Endothelial cell (in vitro differentiated cells): Measurements from ENCODE around the gene EIF4G1. TPM values are rescaled to one million over a fixed set of nuclear protein-coding genes. Genes with fewer than 3 reads are reported as not detected.

ENCODE experiments used
- DNase-seq: peaks from one replicate; pipeline ENCODE4 v3.0.0; 2021; ENCODE audit warnings: low spot score
- H3K27ac Mint-ChIP-seq: one replicate; pipeline ENCODE4 v1.8.0; 2021; ENCODE audit warnings: mixed read lengths, inconsistent platforms; ENCODE audit not compliant: unreplicated experiment
- H3K27me3 Mint-ChIP-seq: one replicate; pipeline ENCODE4 v1.8.0; 2021; ENCODE audit warnings: mild to moderate bottlenecking, moderate library complexity, mixed read lengths, inconsistent platforms; ENCODE audit not compliant: unreplicated experiment
- H3K36me3 Mint-ChIP-seq: one replicate; pipeline ENCODE4 v1.8.0; 2021; ENCODE audit warnings: mild to moderate bottlenecking, low read depth, mixed read lengths, inconsistent platforms; ENCODE audit not compliant: unreplicated experiment
- H3K4me1 Mint-ChIP-seq: one replicate; pipeline ENCODE4 v1.8.0; 2021; ENCODE audit warnings: mild to moderate bottlenecking, mixed read lengths, inconsistent platforms; ENCODE audit not compliant: unreplicated experiment
- H3K4me3 Mint-ChIP-seq: one replicate; pipeline ENCODE4 v1.8.0; 2021; ENCODE audit warnings: mild to moderate bottlenecking, mixed read lengths, inconsistent platforms; ENCODE audit not compliant: unreplicated experiment
- H3K9me3 Mint-ChIP-seq: one replicate; pipeline ENCODE4 v1.8.0; 2021; ENCODE audit warnings: mixed read lengths, inconsistent platforms; ENCODE audit not compliant: unreplicated experiment
- CTCF ChIP-seq: fragments of 200-600 bp; sonication (generic); IDR thresholded peaks from one replicate; pipeline ENCODE4 v1.5.0; 2021; ENCODE audit warnings: antibody characterized with exemption; ENCODE audit not compliant: unreplicated experiment
- total RNA-seq: library from RNA; stranded (reverse); fragmentation: NEBNext Ultra II Directional; extraction: Animal tissue kit (Norgen Biotek cat#: 25700); gene quantifications from one replicate; pipeline ENCODE4 v1.2.1, GENCODE V29; 2021; ENCODE audit not compliant: unreplicated experiment

The EIF4G1 gene
- total RNA-seq, 1 donor from 2014 or later: 390 TPM

- Mint-ChIP-seq H3K9me3 (no peaks in the 10 kb centered on the region), H3K27ac (no peak overlapping the region), H3K4me3 (no peak overlapping the region), H3K27me3 (peaks cover 6% of the 10 kb centered on the region), H3K36me3 (peaks cover 5% of the 10 kb centered on the region), H3K4me1 (peaks cover 4% of the 10 kb centered on the region)
- DNase-seq: no peak
- TF ChIP-seq CTCF: no peak
Observed at GRCh38 chr3:184358124-184358767, 43.8 kb downstream of the EIF4G1 start.

- peaks cover 7% of the 10 kb centered on the region for H3K27me3 Mint-ChIP-seq
- peaks cover 7% of the 10 kb centered on the region for H3K4me1 Mint-ChIP-seq
- no peak overlapping the region for H3K27ac Mint-ChIP-seq
- no peak for DNase-seq
- H3K36me3 Mint-ChIP-seq: peaks cover 5% of the 10 kb centered on the region
- H3K4me3 Mint-ChIP-seq: no peak overlapping the region
- no peak for TF ChIP-seq CTCF
- no peaks in the 10 kb centered on the region for H3K9me3 Mint-ChIP-seq
Observed at GRCh38 chr3:184358921-184359350, 44.5 kb downstream of the EIF4G1 start.

GRCh38 chr3:184359610-184360009 is 45.2 kb downstream of the EIF4G1 start:
- Mint-ChIP-seq H3K4me3 (no peak overlapping the region), H3K27ac (no peak overlapping the region), H3K9me3 (no peaks in the 10 kb centered on the region), H3K4me1 (peaks cover 11% of the 10 kb centered on the region), H3K27me3 (peaks cover 9% of the 10 kb centered on the region), H3K36me3 (peaks cover 8% of the 10 kb centered on the region)
- TF ChIP-seq CTCF: no peak
- no peak for DNase-seq

- no peak for TF ChIP-seq CTCF
- Mint-ChIP-seq H3K9me3 (no peaks in the 10 kb centered on the region), H3K4me3 (peak overlapping the region; percentile 89), H3K4me1 (peaks cover 18% of the 10 kb centered on the region), H3K27me3 (peaks cover 9% of the 10 kb centered on the region), H3K36me3 (peaks cover 13% of the 10 kb centered on the region), H3K27ac (peak overlapping the region; percentile 58)
- no peak for DNase-seq
Observed at GRCh38 chr3:184360070-184360928, 45.9 kb downstream of the EIF4G1 start.
